ENCODE data around the gene TMF1.

- TF ChIP-seq CTCF (conservative IDR thresholded peaks at IDR 0.05; ENCODE audit: low read depth, low read length) (no peak), EZH2 (IDR thresholded peaks at IDR 0.05; ENCODE audit: borderline replicate concordance, low read depth, low read length, poor library complexity, severe bottlenecking) (no peak)
Observed at GRCh38 chr3:69005791-69006482, 46.2 kb downstream of the TMF1 start.

Data from A673 (cell line).